NB4 (cell line): ENCODE results near the gene NT5DC4.

Experiments used
- CTCF ChIP-seq: IDR thresholded peaks from one replicate; pipeline ENCODE4 v1.5.1; 2012; ENCODE audit warnings: low read depth, low read length
- MYC ChIP-seq: IDR thresholded peaks from 2 replicates; pipeline ENCODE4 v1.6.1; 2011; ENCODE audit warnings: low read depth, low read length
- POLR2A ChIP-seq: IDR thresholded peaks from 2 replicates; pipeline ENCODE4 v1.6.1; 2011; ENCODE audit warnings: mild to moderate bottlenecking; ENCODE audit not compliant: insufficient read length; ENCODE audit errors: extremely low read depth

GRCh38 chr2:112784199-112785189 is 63.7 kb downstream of the NT5DC4 start, which contains the start of gene IL1A:
- TF ChIP-seq POLR2A (no peak), CTCF (no peak), MYC (no peak)
